ENCODE measurements around the gene SHB.

Gene SHB

DNA sequence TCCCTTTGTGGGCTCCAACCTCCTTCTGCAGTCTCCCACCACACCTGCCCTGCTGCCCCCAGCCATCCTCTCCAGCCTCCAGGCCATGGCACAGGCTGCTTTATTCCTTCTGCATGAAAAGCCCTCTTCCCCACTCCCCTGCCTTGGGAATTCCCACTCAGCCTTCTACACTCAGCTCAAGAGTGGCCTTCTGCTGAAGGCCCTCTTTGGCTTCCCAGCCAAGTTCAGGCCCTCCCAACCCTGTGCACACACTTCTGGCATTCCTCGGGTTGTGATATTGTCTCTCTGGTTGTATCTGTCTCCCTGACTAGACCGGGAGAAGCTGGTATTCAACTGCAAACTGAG is 5.7 kb downstream of the SHB start:
- no peak overlapping the region for H3K4me3 ChIP-seq (ENCODE audit: low read length)
- TF ChIP-seq, protein P1, sequence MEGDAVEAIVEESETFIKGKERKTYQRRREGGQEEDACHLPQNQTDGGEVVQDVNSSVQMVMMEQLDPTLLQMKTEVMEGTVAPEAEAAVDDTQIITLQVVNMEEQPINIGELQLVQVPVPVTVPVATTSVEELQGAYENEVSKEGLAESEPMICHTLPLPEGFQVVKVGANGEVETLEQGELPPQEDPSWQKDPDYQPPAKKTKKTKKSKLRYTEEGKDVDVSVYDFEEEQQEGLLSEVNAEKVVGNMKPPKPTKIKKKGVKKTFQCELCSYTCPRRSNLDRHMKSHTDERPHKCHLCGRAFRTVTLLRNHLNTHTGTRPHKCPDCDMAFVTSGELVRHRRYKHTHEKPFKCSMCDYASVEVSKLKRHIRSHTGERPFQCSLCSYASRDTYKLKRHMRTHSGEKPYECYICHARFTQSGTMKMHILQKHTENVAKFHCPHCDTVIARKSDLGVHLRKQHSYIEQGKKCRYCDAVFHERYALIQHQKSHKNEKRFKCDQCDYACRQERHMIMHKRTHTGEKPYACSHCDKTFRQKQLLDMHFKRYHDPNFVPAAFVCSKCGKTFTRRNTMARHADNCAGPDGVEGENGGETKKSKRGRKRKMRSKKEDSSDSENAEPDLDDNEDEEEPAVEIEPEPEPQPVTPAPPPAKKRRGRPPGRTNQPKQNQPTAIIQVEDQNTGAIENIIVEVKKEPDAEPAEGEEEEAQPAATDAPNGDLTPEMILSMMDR (conservative IDR thresholded peaks at IDR 0.05; ENCODE audit: low read length), result no peak
- no peak for DNase-seq (ENCODE audit: low read depth)

DNA sequence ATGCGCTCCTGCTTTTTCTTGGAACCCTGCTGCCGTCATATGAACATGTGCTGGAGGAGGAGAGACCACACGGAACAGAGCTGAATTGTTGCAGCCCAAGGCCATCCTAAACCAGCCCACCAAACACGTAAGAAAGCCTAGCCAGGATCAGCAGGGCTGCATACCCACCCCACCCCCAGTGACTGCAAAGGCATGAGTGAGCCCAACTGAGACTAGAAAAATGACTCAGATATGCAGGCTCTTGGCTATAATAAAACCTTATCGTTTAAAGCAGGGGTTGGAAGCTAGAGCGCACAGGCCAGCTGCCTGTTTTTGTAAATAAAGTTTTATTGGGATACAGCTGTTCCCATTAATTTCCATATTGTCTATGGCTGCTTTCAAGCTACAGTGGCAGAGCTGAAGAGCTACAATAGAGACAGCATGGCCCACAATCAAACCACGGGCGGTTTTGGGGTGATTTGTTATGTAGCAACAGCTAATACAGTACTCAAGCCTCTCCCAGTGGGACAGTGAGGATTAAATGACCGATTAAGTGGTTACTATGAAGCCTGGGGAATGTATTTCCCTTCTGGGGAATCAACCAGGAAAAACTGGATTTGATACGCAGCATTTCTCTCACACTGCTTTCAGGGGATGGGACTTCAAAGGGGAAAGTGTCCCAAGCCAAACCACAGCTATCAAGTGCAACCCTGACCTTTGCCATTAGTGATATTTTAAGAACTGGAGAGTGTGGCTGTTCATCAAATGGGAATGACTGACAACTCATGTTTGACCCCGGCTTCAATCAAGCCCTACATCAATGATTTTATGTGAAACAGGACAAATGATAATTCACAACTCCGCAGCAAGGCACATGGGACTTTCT is 6.3 kb downstream of the SHB start:
- H3K4me3 ChIP-seq (ENCODE audit: low read length), result no peak overlapping the region
- DNase-seq (ENCODE audit: low read depth), result peak; percentile 41
- TF ChIP-seq, protein P1 (conservative IDR thresholded peaks at IDR 0.05; ENCODE audit: low read length), result no peak

DNA sequence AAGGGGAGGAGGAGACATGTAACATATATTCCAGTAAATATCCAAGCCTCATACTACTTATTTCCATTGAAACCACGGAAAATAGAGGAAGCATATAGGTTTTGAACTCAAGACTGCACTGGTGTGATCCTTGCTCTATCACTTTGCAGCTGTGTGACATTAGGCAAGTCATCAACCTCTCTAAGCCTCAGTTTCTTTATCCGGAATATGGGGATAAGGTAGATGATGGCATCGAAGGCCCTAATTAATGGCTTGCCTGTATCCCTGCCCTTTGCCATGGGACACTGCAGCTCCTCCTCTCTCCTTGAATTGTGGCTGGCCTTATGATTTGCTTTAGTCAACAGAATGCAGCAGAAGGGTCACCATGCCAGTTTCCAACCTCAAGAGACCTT is 6.9 kb downstream of the SHB start:
- no peak for DNase-seq (ENCODE audit: low read depth)
- TF ChIP-seq, protein P1 (conservative IDR thresholded peaks at IDR 0.05; ENCODE audit: low read length), result no peak
- H3K4me3 ChIP-seq (ENCODE audit: low read length), result no peak overlapping the region

DNA sequence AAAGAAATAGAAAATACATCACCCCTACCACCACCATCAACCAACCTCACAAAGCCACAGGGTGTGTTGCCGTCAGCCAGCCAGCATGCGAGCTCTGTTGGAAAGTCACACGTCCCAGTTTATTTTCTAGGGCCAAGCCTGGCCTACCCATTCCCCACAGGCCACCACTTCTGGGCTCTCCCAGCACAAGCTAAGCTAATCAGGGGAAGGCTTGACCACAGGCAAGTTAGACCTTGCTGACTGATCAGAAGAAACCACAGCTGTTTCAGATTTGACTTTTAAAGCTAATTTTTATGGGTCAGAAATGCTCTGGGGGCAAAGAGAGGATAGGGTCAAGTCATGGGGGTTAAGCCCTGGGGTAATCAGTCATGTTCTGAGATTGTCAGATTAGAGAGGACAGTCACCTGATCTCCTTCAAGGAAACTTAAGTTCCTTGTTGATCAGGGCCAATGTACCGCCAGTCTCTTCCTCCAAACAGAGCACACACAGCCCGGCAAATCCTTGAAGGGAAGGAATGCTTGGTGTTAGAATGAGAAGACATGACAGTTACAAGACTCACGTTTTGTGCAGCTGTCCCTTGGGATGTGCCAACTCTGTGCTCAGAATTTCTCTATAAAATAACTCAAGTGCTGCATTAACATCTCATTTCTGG is 7.6 kb downstream of the SHB start:
- H3K4me3 ChIP-seq (ENCODE audit: low read length), result no peak overlapping the region
- TF ChIP-seq, protein P1 (conservative IDR thresholded peaks at IDR 0.05; ENCODE audit: low read length), result no peak
- DNase-seq (ENCODE audit: low read depth), result peak; percentile 44

DNA sequence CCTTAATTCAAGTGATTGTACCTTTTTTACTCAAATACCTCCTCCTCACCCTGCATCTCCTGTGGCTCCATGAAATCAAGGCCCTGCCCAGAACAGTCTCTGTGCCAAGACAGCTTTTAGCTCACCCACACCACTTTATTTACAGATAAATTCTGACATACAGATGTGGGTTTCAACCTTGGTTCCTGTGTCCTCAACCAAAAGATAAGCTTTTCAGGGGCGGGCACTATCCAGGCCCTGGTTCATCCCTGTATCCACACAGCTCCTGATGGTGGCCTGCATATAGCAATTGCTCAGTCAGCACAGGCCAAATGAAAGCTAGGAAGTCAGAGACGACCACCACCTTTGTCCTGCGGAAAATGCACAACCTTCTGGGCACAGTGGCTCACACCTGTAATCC is 8.3 kb downstream of the SHB start:
- DNase-seq (ENCODE audit: low read depth), result no peak
- no peak overlapping the region for H3K4me3 ChIP-seq (ENCODE audit: low read length)
- TF ChIP-seq, protein P1 (conservative IDR thresholded peaks at IDR 0.05; ENCODE audit: low read length), result no peak

DNA sequence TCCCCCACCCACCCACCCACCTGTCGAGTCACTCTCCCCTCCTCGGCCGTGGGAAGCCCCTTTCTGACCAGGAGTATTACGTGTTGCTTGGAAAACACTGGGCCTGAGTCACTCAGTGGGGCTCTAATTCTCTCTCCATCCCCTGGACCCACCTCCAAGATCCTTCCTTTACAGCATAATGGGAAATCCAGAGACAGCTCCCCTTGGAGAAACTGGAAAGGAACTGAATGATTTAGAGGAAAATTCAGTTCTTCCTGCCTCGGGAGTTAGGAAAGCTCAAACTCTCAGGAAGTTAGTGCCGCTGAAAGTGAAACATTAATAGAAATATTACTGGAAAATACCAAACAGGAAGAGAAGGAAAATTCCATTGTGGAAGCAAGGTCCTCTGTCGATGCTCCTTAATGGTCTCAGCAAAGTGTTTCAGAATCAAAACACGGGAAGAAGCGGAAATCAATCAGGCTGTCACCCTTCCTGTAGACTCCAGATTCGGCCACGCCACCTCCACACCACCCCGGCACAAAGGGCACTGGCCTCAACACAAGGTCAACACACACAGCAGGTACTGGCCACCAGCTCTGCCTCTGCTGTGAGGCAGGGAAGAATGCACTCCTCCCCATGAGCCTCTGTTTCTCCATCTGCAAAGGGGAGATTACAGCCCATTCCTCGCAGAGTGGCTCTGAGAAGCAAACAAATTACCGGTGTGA is 9.6 kb downstream of the SHB start:
- TF ChIP-seq, protein P1 (conservative IDR thresholded peaks at IDR 0.05; ENCODE audit: low read length), result no peak
- DNase-seq (ENCODE audit: low read depth), result no peak
- no peak overlapping the region for H3K4me3 ChIP-seq (ENCODE audit: low read length)

Measured in AG10803 (cell line).